Transverse colon (tissue), 4 donors: Measurements from ENCODE around the gene UBASH3B. TPM values are rescaled to one million over a fixed set of nuclear protein-coding genes. Genes with fewer than 3 reads are reported as not detected.
"Not testable (repeated sequence)": the region's sequence is repeated elsewhere in the genome, so short reads cannot be mapped to it uniquely, and the experiment has no call there.

Experiments
- DNase-seq: peaks from one replicate; pipeline ENCODE4 v3.0.0-alpha.2; 2019
- H3K27ac ChIP-seq, 4 donors: fragments of 200-600 bp; sonication (generic); 2 replicates each; pipeline ENCODE4 v1.5.1; 2016 to 2018; ENCODE audit warnings: inconsistent platforms in 4 of 4
- H3K27me3 ChIP-seq: fragments of 200-600 bp; sonication (generic); 2 replicates; pipeline ENCODE4 v1.5.1; 2017; ENCODE audit warnings: inconsistent platforms
- H3K36me3 ChIP-seq, 4 donors: fragments of 200-600 bp; sonication (generic); 2 replicates each; pipeline ENCODE4 v1.5.1; 2017 to 2019; ENCODE audit warnings: inconsistent platforms in 4 of 4
- H3K4me1 ChIP-seq, 4 donors: fragments of 200-600 bp; sonication (generic); 2 replicates each; pipeline ENCODE4 v1.5.1; 2017 to 2020; ENCODE audit warnings: inconsistent platforms in 4 of 4
- H3K4me3 ChIP-seq, 4 donors: fragments of 200-600 bp; sonication (generic); 1 replicate in 1 of 4; 2 replicates in 3 of 4; pipeline versions ENCODE4 v1.5.1 to v1.6.1; 2017 to 2019; ENCODE audit warnings: inconsistent platforms in 4 of 4
- H3K9me3 ChIP-seq, 2 donors: fragments of 200-600 bp; sonication (generic); 2 replicates each; pipeline ENCODE4 v1.5.1; 2017 to 2019; ENCODE audit warnings: inconsistent platforms in 2 of 2
- CTCF ChIP-seq, 5 experiments: fragments of 200-600 bp in 3 of 5; fragments of 450-650 bp in 2 of 5; sonication (generic) in 3 of 5; IDR thresholded peaks; 1 replicate in 2 of 5; 2 replicates in 3 of 5; pipeline ENCODE4 v1.5.1; 2016 to 2017; ENCODE audit warnings: antibody characterized with exemption in 5 of 5, inconsistent platforms in 3 of 5, mild to moderate bottlenecking in 2 of 5, moderate library complexity in 1 of 5
- EP300 ChIP-seq: sonication (generic); formaldehyde crosslinking; IDR thresholded peaks from one replicate; pipeline ENCODE4 v1.6.1; 2017; ENCODE audit warnings: antibody characterized with exemption, low read depth
- POLR2A ChIP-seq: fragments of 450-650 bp; IDR thresholded peaks from one replicate; pipeline ENCODE4 v1.6.1; 2016; ENCODE audit warnings: antibody characterized with exemption, mild to moderate bottlenecking, moderate library complexity
- POLR2AphosphoS5 ChIP-seq, 3 donors: sonication (generic); formaldehyde crosslinking; IDR thresholded peaks; one replicate each; pipeline ENCODE4 v1.6.1; 2016; ENCODE audit warnings: antibody characterized with exemption in 3 of 3
- WGBS, 2 donors: methylation state at CpG; one replicate each; pipeline ENCODE4 v1.1.5; 2018; ENCODE audit warnings: low coverage in 1 of 2; 5-methylcytosine and 5-hydroxymethylcytosine counted together
- in situ Hi-C, 4 donors: fragments of 200-750 bp; cut with MboI; loops; one replicate each; pipeline versions ENCODE4 v1.15.0 to v1.15.1; 2017; ENCODE audit warnings: low sequenced_read_pairs in 3 of 4, low pct_ligation_motif_present in 1 of 4, low pct_unique_long_range_greater_than_20kb in 1 of 4
- intact Hi-C: fragments of 100-400 bp; cut with DNase I; formaldehyde crosslinking; loops from one replicate; pipeline ENCODE4 v1.15.1; 2023; ENCODE audit warnings: low total_unique reads
- total RNA-seq, 4 donors: library from RNA; depleted of rRNA; stranded (reverse); fragments of >200 nt; gene quantifications; one replicate each; pipeline ENCODE4 v1.1.0, GENCODE V29; 2016

Gene UBASH3B
- 100 to 1,000 TPM in 1 of 4 donors, 10 to 100 TPM in 1, 1 to 10 TPM in 2; 2.0 to 101 (median 17.0) TPM for total RNA-seq

GRCh38 chr11:122655527-122656072 is at the start of gene UBASH3B:
UBASH3B (plus strand) TSS chr11:122655722; CDS start chr11:122656050, 328 bp downstream.
- Histone ChIP-seq H3K27ac (peak within 1 kb of the TSS; percentile 85 to 94 (median 90)), H3K9me3 (no peaks in the 10 kb centered on the region), H3K4me3 (peak within 1 kb of the TSS; percentile 38 to 71 (median 69)), H3K27me3 (peaks cover 8% of the 10 kb centered on the region), H3K36me3 (no peaks in the 10 kb centered on the region), H3K4me1 (peaks cover 5 to 18% (median 7%) of the 10 kb centered on the region in 4 donors)
- WGBS, 2 donors = 1% methylated on average over 37 of the region's 39 CpGs; no CpG with 5 or more reads in 1 of the 2 donors
- peak; percentile 81 for DNase-seq
- in situ Hi-C loops (no loop called here), intact Hi-C loops (no loop called here)
- TF ChIP-seq EP300 (no peak), POLR2A (peak; percentile 47), CTCF (IDR thresholded peaks at IDR 0.05) (no peak), POLR2AphosphoS5 (IDR thresholded peaks at IDR 0.05) (peak in 1 of 3 donors; percentile 8)

- H3K36me3 ChIP-seq, DNase-seq, H3K4me3 ChIP-seq, H3K27ac ChIP-seq, H3K4me1 ChIP-seq, H3K9me3 ChIP-seq, intact Hi-C loops, H3K27me3 ChIP-seq: not testable (repeated sequence)
- WGBS, 2 donors = 42 to 63% methylated on average over 2 of the region's 2 CpGs
- in situ Hi-C loops = loop anchor here in 1 of 4 donors (25.0 kb wide), 1 partner anchor 430 kb away; no protein-coding TSS in a partner anchor
Observed at GRCh38 chr11:122607162-122607561, 48.4 kb upstream of the UBASH3B start.

GRCh38 chr11:122612123-122612824 is 43.2 kb upstream of the UBASH3B start:
- Histone ChIP-seq H3K9me3 (no peaks in the 10 kb centered on the region), H3K4me1 (no peaks in the 10 kb centered on the region), H3K27ac (no peak overlapping the region), H3K27me3 (no peaks in the 10 kb centered on the region), H3K36me3 (no peaks in the 10 kb centered on the region), H3K4me3 (no peak overlapping the region)
- no peak for TF ChIP-seq POLR2AphosphoS5 (IDR thresholded peaks at IDR 0.05)
- DNase-seq = no peak
- intact Hi-C loops = no loop called here
- in situ Hi-C loops = loop anchor here in 1 of 4 donors (25.0 kb wide), 1 partner anchor 425 kb away; no protein-coding TSS in a partner anchor
- 90 to 98% methylated on average over 7 of the region's 7 CpGs for WGBS, 2 donors

GRCh38 chr11:122616718-122617117 is 38.8 kb upstream of the UBASH3B start:
- in situ Hi-C loops = loop anchor here in 1 of 4 donors (25.0 kb wide), 1 partner anchor 421 kb away; no protein-coding TSS in a partner anchor

More at GRCh38 chr11:122616718-122617117, 38.8 kb upstream of the UBASH3B start:
- no peaks in the 10 kb centered on the region for H3K9me3 ChIP-seq
- DNase-seq = no peak
- no peaks in the 10 kb centered on the region for H3K36me3 ChIP-seq
- no peaks in the 10 kb centered on the region for H3K4me1 ChIP-seq
- TF ChIP-seq CTCF (IDR thresholded peaks at IDR 0.05) (no peak), POLR2A (no peak), POLR2AphosphoS5 (IDR thresholded peaks at IDR 0.05) (no peak), EP300 (no peak)
- H3K27me3 ChIP-seq = no peaks in the 10 kb centered on the region
- H3K4me3 ChIP-seq = no peak overlapping the region
- intact Hi-C loops = no loop called here
- 57 to 61% methylated on average over 3 to 4 of the region's 4 CpGs for WGBS, 2 donors
- H3K27ac ChIP-seq = no peak overlapping the region
